GM23338 (cell line): ENCODE data around the gene GRAMD1C. TPM values are rescaled to one million over a fixed set of nuclear protein-coding genes. Genes with fewer than 3 reads are reported as not detected.

Source experiments
- ATAC-seq: fragments of 200-7000 bp; cut with Tn5 transposase; 3 replicates; pipeline ENCODE4 v1.9.1; 2020
- DNase-seq: peaks from one replicate; pipeline ENCODE4 v3.0.0-alpha.2; 2015; ENCODE audit warnings: low spot score
- H2AFZ ChIP-seq: fragments of 200-600 bp; sonication (generic); 2 replicates; pipeline ENCODE4 v1.8.0; 2016; ENCODE audit warnings: antibody characterized with exemption, mild to moderate bottlenecking, moderate library complexity
- H3F3A ChIP-seq: fragments of 200-600 bp; sonication (generic); replicated peaks from 2 replicates; pipeline ENCODE4 v1.8.0; 2017; ENCODE audit warnings: antibody characterized with exemption, mixed run types, low read depth
- H3K27ac ChIP-seq: fragments of 200-600 bp; sonication (generic); 2 replicates; pipeline ENCODE4 v1.6.1; 2016; ENCODE audit warnings: low read depth
- H3K27me3 ChIP-seq: fragments of 200-600 bp; sonication (generic); 2 replicates; pipeline ENCODE4 v1.8.0; 2016; ENCODE audit warnings: mild to moderate bottlenecking, mixed run types, moderate library complexity; ENCODE audit not compliant: insufficient read depth
- H3K36me3 ChIP-seq: fragments of 200-600 bp; sonication (generic); 2 replicates; pipeline ENCODE4 v1.8.0; 2016; ENCODE audit warnings: mild to moderate bottlenecking; ENCODE audit not compliant: insufficient read depth
- H3K4me1 ChIP-seq: fragments of 200-600 bp; sonication (generic); 2 replicates; pipeline ENCODE4 v1.8.0; 2016; ENCODE audit warnings: mild to moderate bottlenecking, moderate library complexity; ENCODE audit not compliant: insufficient read depth
- H3K4me2 ChIP-seq: fragments of 200-600 bp; sonication (generic); 2 replicates; pipeline ENCODE4 v1.7.1; 2017; ENCODE audit warnings: mixed run types
- H3K4me3 ChIP-seq: fragments of 200-600 bp; sonication (generic); 2 replicates; pipeline ENCODE4 v1.6.1; 2016; ENCODE audit warnings: mixed run types
- H3K79me2 ChIP-seq: fragments of 200-600 bp; sonication (generic); replicated peaks from 2 replicates; pipeline ENCODE4 v1.8.0; 2017; ENCODE audit warnings: mild to moderate bottlenecking; ENCODE audit not compliant: insufficient read depth
- H3K9me2 ChIP-seq: fragments of 200-600 bp; sonication (generic); 2 replicates; pipeline ENCODE4 v1.8.0; 2017; ENCODE audit not compliant: insufficient read depth
- H4K20me1 ChIP-seq: fragments of 200-600 bp; sonication (generic); replicated peaks from 2 replicates; pipeline ENCODE4 v1.8.0; 2017; ENCODE audit warnings: mild to moderate bottlenecking; ENCODE audit not compliant: insufficient read depth
- H3K27ac Mint-ChIP-seq: 2 replicates; pipeline ENCODE4 v1.8.0; 2020; ENCODE audit warnings: inconsistent platforms, mild to moderate bottlenecking, moderate library complexity, mixed read lengths
- H3K27me3 Mint-ChIP-seq: 3 replicates; pipeline ENCODE4 v1.8.0; 2022; ENCODE audit warnings: low read depth, mild to moderate bottlenecking, moderate library complexity, mixed read lengths, inconsistent platforms; ENCODE audit not compliant: insufficient read depth, poor library complexity
- H3K36me3 Mint-ChIP-seq: 3 replicates; pipeline ENCODE4 v1.8.0; 2021; ENCODE audit warnings: low read depth, mild to moderate bottlenecking, inconsistent platforms, moderate library complexity, mixed read lengths
- H3K4me1 Mint-ChIP-seq: 3 replicates; pipeline ENCODE4 v1.8.0; 2020; ENCODE audit warnings: mild to moderate bottlenecking, inconsistent platforms, mixed read lengths
- H3K4me3 Mint-ChIP-seq: 3 replicates; pipeline ENCODE4 v1.8.0; 2021; ENCODE audit warnings: moderate library complexity, mild to moderate bottlenecking, inconsistent platforms, mixed read lengths
- H3K9me3 Mint-ChIP-seq: 3 replicates; pipeline ENCODE4 v1.8.0; 2020; ENCODE audit warnings: moderate library complexity, mild to moderate bottlenecking, inconsistent platforms, mixed read lengths
- EZH2 ChIP-seq: fragments of 200-600 bp; sonication (generic); IDR thresholded peaks from one replicate; pipeline ENCODE4 v1.8.0; 2017; ENCODE audit warnings: antibody characterized with exemption, mild to moderate bottlenecking, low read depth; ENCODE audit not compliant: unreplicated experiment
- EZH2phosphoT487 ChIP-seq: fragments of 200-600 bp; sonication (generic); IDR thresholded peaks from one replicate; pipeline ENCODE4 v1.8.1; 2018; ENCODE audit warnings: antibody characterized with exemption; ENCODE audit not compliant: unreplicated experiment
- JUNB ChIP-seq: IDR thresholded peaks from one replicate; pipeline ENCODE4 v1.6.1; 2016; ENCODE audit warnings: antibody characterized with exemption; ENCODE audit not compliant: unreplicated experiment
- NANOG ChIP-seq: IDR thresholded peaks from 2 replicates; pipeline ENCODE4 v1.6.1; 2016; ENCODE audit warnings: antibody characterized with exemption, borderline replicate concordance
- STAT1 ChIP-seq: IDR thresholded peaks from one replicate; pipeline ENCODE4 v1.6.1; 2016; ENCODE audit warnings: antibody characterized with exemption; ENCODE audit not compliant: unreplicated experiment
- ZNF114 ChIP-seq: fragments of 250-450 bp; sonication (Bioruptor Pico); IDR thresholded peaks from 2 replicates; pipeline ENCODE4 v1.5.0; 2020; ENCODE audit warnings: mild to moderate bottlenecking, moderate library complexity
- ZNF462 ChIP-seq: fragments of 250-450 bp; sonication (Bioruptor Pico); IDR thresholded peaks from 2 replicates; pipeline ENCODE4 v1.5.0; 2020; ENCODE audit warnings: mild to moderate bottlenecking, moderate library complexity
- polyA plus RNA-seq: library from polyadenylated mRNA; unstranded; fragments of >200 nt; fragmentation: Nextera tagmentation; extraction: Ambion mirVana; gene quantifications from 2 replicates; pipeline ENCODE4 v1.2.1, GENCODE V29; 2016
- total RNA-seq: library from RNA; depleted of rRNA; stranded (reverse); fragments of >200 nt; shearing (Covaris generic); gene quantifications from 2 replicates; pipeline ENCODE4 v1.2.3, GENCODE V29; 2014
- TF ChIP-seq, protein P1 (sequence below): IDR thresholded peaks from one replicate; pipeline ENCODE4 v1.6.1; 2018; ENCODE audit warnings: antibody characterized with exemption; ENCODE audit not compliant: unreplicated experiment
- TF ChIP-seq, protein P2 (sequence below), 2 experiments: fragments of 200-600 bp in 1 of 2; sonication (generic) in 1 of 2; conservative IDR thresholded peaks; 2 replicates each; pipeline versions ENCODE4 v1.5.1 to v1.6.1; 2016 to 2017; ENCODE audit warnings: antibody characterized with exemption in 2 of 2, low read depth in 2 of 2, mild to moderate bottlenecking in 2 of 2, moderate library complexity in 1 of 2
- TF ChIP-seq, protein P3 (sequence below): IDR thresholded peaks from 2 replicates; pipeline ENCODE4 v1.6.1; 2016; ENCODE audit warnings: antibody characterized with exemption

The GRAMD1C gene
- total and polyA plus RNA-seq, 2 experiments from 2014 or later, result 3.3 to 3.6 TPM

- H3K4me3 Mint-ChIP-seq, result no peak overlapping the region
- no peaks in the 10 kb centered on the region for H3K9me2 ChIP-seq
- 0 out of 2 replicates have a peak, but pooled peaks cover 4% of the 10 kb centered on the region for H3K36me3 ChIP-seq
- H3K36me3 Mint-ChIP-seq, result peaks cover 4% of the 10 kb centered on the region; the same call in 1 of the 3 replicates
- H3K4me1 Mint-ChIP-seq, result peaks cover 10% of the 10 kb centered on the region; the same call in 2 of the 3 replicates
- no peak for ATAC-seq
- peaks cover 2% of the 10 kb centered on the region for H3K27me3 Mint-ChIP-seq
- H3K27me3 ChIP-seq, result no peaks in the 10 kb centered on the region
- H3F3A ChIP-seq, result no peaks in the 10 kb centered on the region
- no peak for TF ChIP-seq ZNF462 (CRISPR knock-in tag)
- TF ChIP-seq, protein P1, sequence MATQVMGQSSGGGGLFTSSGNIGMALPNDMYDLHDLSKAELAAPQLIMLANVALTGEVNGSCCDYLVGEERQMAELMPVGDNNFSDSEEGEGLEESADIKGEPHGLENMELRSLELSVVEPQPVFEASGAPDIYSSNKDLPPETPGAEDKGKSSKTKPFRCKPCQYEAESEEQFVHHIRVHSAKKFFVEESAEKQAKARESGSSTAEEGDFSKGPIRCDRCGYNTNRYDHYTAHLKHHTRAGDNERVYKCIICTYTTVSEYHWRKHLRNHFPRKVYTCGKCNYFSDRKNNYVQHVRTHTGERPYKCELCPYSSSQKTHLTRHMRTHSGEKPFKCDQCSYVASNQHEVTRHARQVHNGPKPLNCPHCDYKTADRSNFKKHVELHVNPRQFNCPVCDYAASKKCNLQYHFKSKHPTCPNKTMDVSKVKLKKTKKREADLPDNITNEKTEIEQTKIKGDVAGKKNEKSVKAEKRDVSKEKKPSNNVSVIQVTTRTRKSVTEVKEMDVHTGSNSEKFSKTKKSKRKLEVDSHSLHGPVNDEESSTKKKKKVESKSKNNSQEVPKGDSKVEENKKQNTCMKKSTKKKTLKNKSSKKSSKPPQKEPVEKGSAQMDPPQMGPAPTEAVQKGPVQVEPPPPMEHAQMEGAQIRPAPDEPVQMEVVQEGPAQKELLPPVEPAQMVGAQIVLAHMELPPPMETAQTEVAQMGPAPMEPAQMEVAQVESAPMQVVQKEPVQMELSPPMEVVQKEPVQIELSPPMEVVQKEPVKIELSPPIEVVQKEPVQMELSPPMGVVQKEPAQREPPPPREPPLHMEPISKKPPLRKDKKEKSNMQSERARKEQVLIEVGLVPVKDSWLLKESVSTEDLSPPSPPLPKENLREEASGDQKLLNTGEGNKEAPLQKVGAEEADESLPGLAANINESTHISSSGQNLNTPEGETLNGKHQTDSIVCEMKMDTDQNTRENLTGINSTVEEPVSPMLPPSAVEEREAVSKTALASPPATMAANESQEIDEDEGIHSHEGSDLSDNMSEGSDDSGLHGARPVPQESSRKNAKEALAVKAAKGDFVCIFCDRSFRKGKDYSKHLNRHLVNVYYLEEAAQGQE, result no peak
- TF ChIP-seq, protein P2, sequence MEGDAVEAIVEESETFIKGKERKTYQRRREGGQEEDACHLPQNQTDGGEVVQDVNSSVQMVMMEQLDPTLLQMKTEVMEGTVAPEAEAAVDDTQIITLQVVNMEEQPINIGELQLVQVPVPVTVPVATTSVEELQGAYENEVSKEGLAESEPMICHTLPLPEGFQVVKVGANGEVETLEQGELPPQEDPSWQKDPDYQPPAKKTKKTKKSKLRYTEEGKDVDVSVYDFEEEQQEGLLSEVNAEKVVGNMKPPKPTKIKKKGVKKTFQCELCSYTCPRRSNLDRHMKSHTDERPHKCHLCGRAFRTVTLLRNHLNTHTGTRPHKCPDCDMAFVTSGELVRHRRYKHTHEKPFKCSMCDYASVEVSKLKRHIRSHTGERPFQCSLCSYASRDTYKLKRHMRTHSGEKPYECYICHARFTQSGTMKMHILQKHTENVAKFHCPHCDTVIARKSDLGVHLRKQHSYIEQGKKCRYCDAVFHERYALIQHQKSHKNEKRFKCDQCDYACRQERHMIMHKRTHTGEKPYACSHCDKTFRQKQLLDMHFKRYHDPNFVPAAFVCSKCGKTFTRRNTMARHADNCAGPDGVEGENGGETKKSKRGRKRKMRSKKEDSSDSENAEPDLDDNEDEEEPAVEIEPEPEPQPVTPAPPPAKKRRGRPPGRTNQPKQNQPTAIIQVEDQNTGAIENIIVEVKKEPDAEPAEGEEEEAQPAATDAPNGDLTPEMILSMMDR (conservative IDR thresholded peaks at IDR 0.05; ENCODE audit: low read depth in 2 of 2), result no peak
- no peak for TF ChIP-seq JUNB
- no peak for TF ChIP-seq EZH2
- TF ChIP-seq EZH2phosphoT487, result no peak
- TF ChIP-seq, protein P3, sequence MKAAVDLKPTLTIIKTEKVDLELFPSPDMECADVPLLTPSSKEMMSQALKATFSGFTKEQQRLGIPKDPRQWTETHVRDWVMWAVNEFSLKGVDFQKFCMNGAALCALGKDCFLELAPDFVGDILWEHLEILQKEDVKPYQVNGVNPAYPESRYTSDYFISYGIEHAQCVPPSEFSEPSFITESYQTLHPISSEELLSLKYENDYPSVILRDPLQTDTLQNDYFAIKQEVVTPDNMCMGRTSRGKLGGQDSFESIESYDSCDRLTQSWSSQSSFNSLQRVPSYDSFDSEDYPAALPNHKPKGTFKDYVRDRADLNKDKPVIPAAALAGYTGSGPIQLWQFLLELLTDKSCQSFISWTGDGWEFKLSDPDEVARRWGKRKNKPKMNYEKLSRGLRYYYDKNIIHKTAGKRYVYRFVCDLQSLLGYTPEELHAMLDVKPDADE, result no peak
- no peak for TF ChIP-seq NANOG
- no peak for TF ChIP-seq ZNF114 (CRISPR knock-in tag)
- no peak for TF ChIP-seq STAT1
- no peak overlapping the region for H2AFZ ChIP-seq
- no peak overlapping the region for H3K27ac ChIP-seq
- H3K4me1 ChIP-seq, result peaks cover 15% of the 10 kb centered on the region
- H3K27ac Mint-ChIP-seq, result no peak overlapping the region
- H3K4me3 ChIP-seq, result no peak overlapping the region
- DNase-seq, result no peak
- no peaks in the 10 kb centered on the region for H3K9me3 Mint-ChIP-seq
- H4K20me1 ChIP-seq, result no peaks in the 10 kb centered on the region
- no peak overlapping the region for H3K4me2 ChIP-seq
- no peaks in the 10 kb centered on the region for H3K79me2 ChIP-seq
Observed at GRCh38 chr3:113963879-113964278, 125.3 kb downstream of the GRAMD1C start.
